ENCODE results near the gene TBC1D5. TPM values are rescaled to one million over a fixed set of nuclear protein-coding genes. Genes with fewer than 3 reads are reported as not detected.

The TBC1D5 gene
- total RNA-seq, 1 donor from 2014 or later, result 108 TPM

DNA sequence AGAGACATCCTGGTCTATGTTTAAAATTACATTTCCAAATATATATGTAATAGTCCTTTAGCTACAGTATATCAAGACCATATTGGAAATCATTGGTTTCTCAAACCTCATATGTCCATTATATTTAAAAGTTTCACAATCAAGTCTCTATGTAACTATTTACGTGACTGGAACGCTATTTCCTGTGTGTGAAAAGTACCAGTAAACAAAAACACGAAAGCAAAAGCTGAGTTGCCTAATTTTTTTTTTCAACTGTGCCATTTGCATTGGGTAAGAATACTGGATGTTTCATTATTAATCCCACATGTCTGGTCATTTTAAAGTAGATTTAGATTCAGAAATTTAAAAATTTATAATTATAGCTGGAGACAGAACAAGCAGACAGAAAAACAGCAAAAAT, 381.4 kb downstream of the TBC1D5 start:
- no peak overlapping the region for H3K4me2 ChIP-seq
- H3K27me3 ChIP-seq, result no peaks in the 10 kb centered on the region
- H3K36me3 ChIP-seq, result no peaks in the 10 kb centered on the region
- peaks cover 9% of the 10 kb centered on the region for H3K4me1 ChIP-seq
- H3K36me3 Mint-ChIP-seq, result no peaks in the 10 kb centered on the region
- H3K4me3 ChIP-seq, result no peak overlapping the region
- no peak overlapping the region for H3K27ac Mint-ChIP-seq
- H3F3A ChIP-seq (ENCODE audit: low read depth), result peaks cover 11% of the 10 kb centered on the region
- TF ChIP-seq EZH2phosphoT487 (IDR thresholded peaks at IDR 0.05), result no peak
- TF ChIP-seq EZH2 (IDR thresholded peaks at IDR 0.05), result no peak
- no peak for TF ChIP-seq CTCF (IDR thresholded peaks at IDR 0.05)
- no peak overlapping the region for H3K4me3 Mint-ChIP-seq
- H3K27me3 Mint-ChIP-seq (ENCODE audit: insufficient read depth, low read depth), result no peaks in the 10 kb centered on the region
- peaks cover 14% of the 10 kb centered on the region for H3K4me1 Mint-ChIP-seq
- H3K27ac ChIP-seq, result no peak overlapping the region
- no peak overlapping the region for H2AFZ ChIP-seq (replicated peaks)
- DNase-seq (ENCODE audit: low spot score), result no peak
- H3K9me3 ChIP-seq (ENCODE audit: low read depth), result no peaks in the 10 kb centered on the region
- no peaks in the 10 kb centered on the region for H3K9me3 Mint-ChIP-seq
- no peaks in the 10 kb centered on the region for H3K79me2 ChIP-seq (ENCODE audit: low read depth)
- H4K20me1 ChIP-seq (ENCODE audit: low read depth), result no peaks in the 10 kb centered on the region
- H3K9ac ChIP-seq, result no peak overlapping the region

DNA sequence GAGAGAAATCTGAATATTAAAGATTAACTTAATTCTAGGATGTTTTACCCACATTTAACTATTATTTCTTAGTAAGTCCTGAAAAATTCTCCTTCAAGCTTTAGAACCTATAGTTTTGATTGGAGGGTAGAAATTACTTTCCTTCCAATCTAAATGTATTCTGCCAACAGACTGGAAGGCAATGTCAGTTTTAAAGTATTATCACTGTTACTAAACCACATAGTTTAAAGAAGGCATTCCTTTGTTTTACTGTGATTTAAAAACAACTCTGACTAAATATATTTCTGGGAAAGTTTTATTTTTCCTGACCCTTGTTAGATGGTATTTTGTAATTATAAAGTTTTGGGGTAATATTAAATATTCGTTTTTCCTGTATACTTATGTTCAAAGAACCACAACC, 382.5 kb downstream of the TBC1D5 start:
- H3K9me3 ChIP-seq (ENCODE audit: low read depth), result no peaks in the 10 kb centered on the region
- H3K27ac ChIP-seq, result no peak overlapping the region
- no peak for DNase-seq (ENCODE audit: low spot score)
- H3K36me3 ChIP-seq, result no peaks in the 10 kb centered on the region
- H3K27ac Mint-ChIP-seq, result no peak overlapping the region
- H3F3A ChIP-seq (ENCODE audit: low read depth), result peaks cover 11% of the 10 kb centered on the region
- H4K20me1 ChIP-seq (ENCODE audit: low read depth), result no peaks in the 10 kb centered on the region
- peaks cover 14% of the 10 kb centered on the region for H3K4me1 Mint-ChIP-seq
- H3K27me3 ChIP-seq, result no peaks in the 10 kb centered on the region
- no peak overlapping the region for H3K9ac ChIP-seq
- H3K79me2 ChIP-seq (ENCODE audit: low read depth), result no peaks in the 10 kb centered on the region
- H3K9me3 Mint-ChIP-seq, result no peaks in the 10 kb centered on the region
- no peaks in the 10 kb centered on the region for H3K36me3 Mint-ChIP-seq
- H2AFZ ChIP-seq (replicated peaks), result no peak overlapping the region
- no peak overlapping the region for H3K4me2 ChIP-seq
- H3K4me3 Mint-ChIP-seq, result no peak overlapping the region
- H3K4me1 ChIP-seq, result peaks cover 9% of the 10 kb centered on the region
- no peaks in the 10 kb centered on the region for H3K27me3 Mint-ChIP-seq (ENCODE audit: insufficient read depth, low read depth)
- no peak overlapping the region for H3K4me3 ChIP-seq
- no peak for TF ChIP-seq EZH2 (IDR thresholded peaks at IDR 0.05)
- no peak for TF ChIP-seq CTCF (IDR thresholded peaks at IDR 0.05)
- no peak for TF ChIP-seq EZH2phosphoT487 (IDR thresholded peaks at IDR 0.05)

DNA sequence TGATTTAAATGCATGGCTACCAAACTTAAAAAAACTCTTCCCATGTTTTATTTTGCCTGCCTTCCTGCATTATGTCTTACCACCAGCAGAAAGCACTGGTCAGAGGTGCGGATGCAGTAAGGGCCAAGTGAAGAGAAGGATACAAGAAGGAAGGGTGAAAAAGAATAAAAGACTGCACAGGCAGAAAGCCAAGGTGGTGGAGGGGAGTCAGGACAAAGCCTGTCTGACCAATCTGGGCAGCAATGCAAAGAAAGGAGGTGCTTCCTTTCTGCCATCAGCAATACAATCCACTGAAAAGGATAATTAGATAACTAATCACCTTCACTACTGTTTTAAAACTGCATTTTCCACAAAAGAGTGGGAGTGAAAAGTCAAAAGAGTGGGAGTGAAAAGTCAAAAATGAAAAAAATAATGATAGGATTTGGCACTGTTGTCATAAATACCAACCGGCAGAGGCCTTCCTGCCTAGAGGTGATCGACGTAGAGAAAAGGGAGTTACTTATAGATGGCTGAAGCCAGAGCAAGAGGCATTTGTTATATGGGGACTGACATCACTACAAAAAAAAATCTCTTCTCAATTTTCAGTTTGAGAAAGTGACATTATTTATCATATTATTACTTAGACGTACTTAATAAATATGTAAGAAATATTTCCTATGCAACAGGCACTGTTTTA, 385.3 kb downstream of the TBC1D5 start:
- Mint-ChIP-seq H3K36me3 (no peaks in the 10 kb centered on the region), H3K9me3 (no peaks in the 10 kb centered on the region), H3K27ac (no peak overlapping the region), H3K4me1 (peaks cover 14% of the 10 kb centered on the region), H3K27me3 (ENCODE audit: insufficient read depth, low read depth) (no peaks in the 10 kb centered on the region), H3K4me3 (no peak overlapping the region)
- H3K9me3 ChIP-seq (ENCODE audit: low read depth), result no peaks in the 10 kb centered on the region
- no peak overlapping the region for H3K27ac ChIP-seq
- DNase-seq (ENCODE audit: low spot score), result peak; percentile 7
- H3K4me1 ChIP-seq, result peaks cover 9% of the 10 kb centered on the region
- no peak overlapping the region for H3K4me3 ChIP-seq
- H3K27me3 ChIP-seq, result no peaks in the 10 kb centered on the region
- TF ChIP-seq EZH2phosphoT487 (IDR thresholded peaks at IDR 0.05), result no peak
- TF ChIP-seq EZH2 (IDR thresholded peaks at IDR 0.05), result no peak
- no peak for TF ChIP-seq CTCF (IDR thresholded peaks at IDR 0.05)
- H3K4me2 ChIP-seq, result peak overlapping the region; percentile 17
- H3K36me3 ChIP-seq, result no peaks in the 10 kb centered on the region
- no peaks in the 10 kb centered on the region for H3K79me2 ChIP-seq (ENCODE audit: low read depth)
- H3F3A ChIP-seq (ENCODE audit: low read depth), result peaks cover 11% of the 10 kb centered on the region
- no peak overlapping the region for H2AFZ ChIP-seq (replicated peaks)
- H4K20me1 ChIP-seq (ENCODE audit: low read depth), result no peaks in the 10 kb centered on the region
- H3K9ac ChIP-seq, result no peak overlapping the region

All from neural progenitor cell (in vitro differentiated cells).